HG03108 (cell line): ENCODE measurements around the gene MAPKAPK2.
"Not testable (repeated sequence)": the region's sequence is repeated elsewhere in the genome, so short reads cannot be mapped to it uniquely, and the experiment has no call there.

Experiments used
- ATAC-seq: cut with Tn5 transposase; IDR thresholded peaks from one replicate; pipeline ENCODE4 v1.9.1; 2021; ENCODE audit warnings: moderate library complexity; ENCODE audit not compliant: unreplicated experiment

The MAPKAPK2 gene

GRCh38 chr1:206684478-206685333 lies at the start of gene MAPKAPK2:
TSS of gene MAPKAPK2 (plus strand) at chr1:206684905. CDS start at chr1:206685230, 325 bp downstream.
- ATAC-seq, result peak; percentile 35

GRCh38 chr1:206635080-206635977 lies 49.4 kb upstream of the MAPKAPK2 start, which contains the start of gene DYRK3:
TSS of gene DYRK3 (plus strand) at chr1:206635536. CDS start at chr1:206635704, 168 bp downstream.
- ATAC-seq, result peak; percentile 89

- no peak for ATAC-seq
These were observed 48.7 kb upstream of the MAPKAPK2 start for GRCh38 chr1:206635978-206636345.

GRCh38 chr1:206636671-206637070 lies 48.0 kb upstream of the MAPKAPK2 start:
- no peak for ATAC-seq

- ATAC-seq, result no peak
These were observed 47.1 kb upstream of the MAPKAPK2 start for GRCh38 chr1:206637605-206638004.

GRCh38 chr1:206642074-206642473 lies 42.6 kb upstream of the MAPKAPK2 start:
- ATAC-seq, result not testable (repeated sequence)

GRCh38 chr1:206643118-206643698 lies 41.5 kb upstream of the MAPKAPK2 start:
- no peak for ATAC-seq

- no peak for ATAC-seq
These were observed 38.2 kb upstream of the MAPKAPK2 start for GRCh38 chr1:206646504-206646903.

- no peak for ATAC-seq
These were observed 37.5 kb upstream of the MAPKAPK2 start for GRCh38 chr1:206647224-206647623.

- ATAC-seq, result no peak
These were observed 35.3 kb upstream of the MAPKAPK2 start for GRCh38 chr1:206649261-206649921.

GRCh38 chr1:206651014-206651413 lies 33.7 kb upstream of the MAPKAPK2 start:
- ATAC-seq, result no peak

GRCh38 chr1:206651958-206652890 lies 32.5 kb upstream of the MAPKAPK2 start:
- no peak for ATAC-seq

- no peak for ATAC-seq
These were observed 30.8 kb upstream of the MAPKAPK2 start for GRCh38 chr1:206653715-206654459.

GRCh38 chr1:206654828-206655227 lies 29.9 kb upstream of the MAPKAPK2 start:
- no peak for ATAC-seq

- no peak for ATAC-seq
These were observed 29.2 kb upstream of the MAPKAPK2 start for GRCh38 chr1:206655471-206655882.

GRCh38 chr1:206656936-206657335 lies 27.8 kb upstream of the MAPKAPK2 start:
- no peak for ATAC-seq

GRCh38 chr1:206657751-206658150 lies 27.0 kb upstream of the MAPKAPK2 start:
- no peak for ATAC-seq

- no peak for ATAC-seq
These were observed 26.3 kb upstream of the MAPKAPK2 start for GRCh38 chr1:206658264-206658980.
